Stimulated activated naive CD8-positive, alpha-beta T cell treated with anti-CD3 and anti-CD28 coated beads, Interleukin-15, Interleukin-2, amounts not matched to agents 100 ng/mL and 50 ng/mL, for 24 hours (primary cell): ENCODE results near the gene PNPO.
"Not testable (repeated sequence)": the region's sequence is repeated elsewhere in the genome, so short reads cannot be mapped to it uniquely, and the experiment has no call there.

Experiments used
- H3K27ac Mint-ChIP-seq: one replicate; pipeline ENCODE4 v1.8.0; 2021; ENCODE audit warnings: mild to moderate bottlenecking, mixed read lengths
- H3K27me3 Mint-ChIP-seq: one replicate; pipeline ENCODE4 v1.8.0; 2021; ENCODE audit warnings: mixed read lengths
- H3K36me3 Mint-ChIP-seq: one replicate; pipeline ENCODE4 v1.8.0; 2021; ENCODE audit warnings: low read depth, mixed read lengths
- H3K4me1 Mint-ChIP-seq: one replicate; pipeline ENCODE4 v1.8.0; 2021; ENCODE audit warnings: low read depth, mixed read lengths
- H3K4me3 Mint-ChIP-seq: one replicate; pipeline ENCODE4 v1.8.0; 2021; ENCODE audit warnings: mild to moderate bottlenecking, mixed read lengths
- H3K9me3 Mint-ChIP-seq: one replicate; pipeline ENCODE4 v1.8.0; 2021; ENCODE audit warnings: mixed read lengths

PNPO gene

GRCh38 chr17:47934856-47935255 lies 6.5 kb upstream of the PNPO start:
- no peak overlapping the region for H3K27ac Mint-ChIP-seq
- no peaks in the 10 kb centered on the region for H3K9me3 Mint-ChIP-seq
- H3K36me3 Mint-ChIP-seq: no peaks in the 10 kb centered on the region
- no peaks in the 10 kb centered on the region for H3K27me3 Mint-ChIP-seq
- no peak overlapping the region for H3K4me3 Mint-ChIP-seq
- H3K4me1 Mint-ChIP-seq: peaks cover 15% of the 10 kb centered on the region

GRCh38 chr17:47935468-47935867 lies 5.9 kb upstream of the PNPO start:
- H3K4me1 Mint-ChIP-seq: peaks cover 21% of the 10 kb centered on the region

GRCh38 chr17:47935961-47936360 lies 5.4 kb upstream of the PNPO start:
- peaks cover 26% of the 10 kb centered on the region for H3K4me1 Mint-ChIP-seq
- no peaks in the 10 kb centered on the region for H3K27me3 Mint-ChIP-seq
- H3K36me3 Mint-ChIP-seq: peaks cover 3% of the 10 kb centered on the region
- H3K4me3 Mint-ChIP-seq: no peak overlapping the region
- H3K9me3 Mint-ChIP-seq: peaks cover 3% of the 10 kb centered on the region
- H3K27ac Mint-ChIP-seq: no peak overlapping the region

More at GRCh38 chr17:47935468-47935867, 5.9 kb upstream of the PNPO start:
- not testable (repeated sequence) for H3K4me3 Mint-ChIP-seq, H3K27ac Mint-ChIP-seq, H3K36me3 Mint-ChIP-seq, H3K27me3 Mint-ChIP-seq, H3K9me3 Mint-ChIP-seq

- peaks cover 5% of the 10 kb centered on the region for H3K9me3 Mint-ChIP-seq
- H3K27ac Mint-ChIP-seq: no peak overlapping the region
- peaks cover 45% of the 10 kb centered on the region for H3K4me1 Mint-ChIP-seq
- H3K4me3 Mint-ChIP-seq: no peak overlapping the region
- peaks cover 8% of the 10 kb centered on the region for H3K36me3 Mint-ChIP-seq
- no peaks in the 10 kb centered on the region for H3K27me3 Mint-ChIP-seq
Observed at GRCh38 chr17:47937941-47938340, 3.4 kb upstream of the PNPO start.

GRCh38 chr17:47942096-47942510 lies 732 bp downstream of the PNPO start:
- Mint-ChIP-seq H3K9me3 (peaks cover 5% of the 10 kb centered on the region), H3K27me3 (no peaks in the 10 kb centered on the region), H3K36me3 (peaks cover 16% of the 10 kb centered on the region), H3K4me3 (peak overlapping the region; percentile 90), H3K4me1 (peaks cover 76% of the 10 kb centered on the region), H3K27ac (peak overlapping the region; percentile 96)

GRCh38 chr17:47942568-47942967 lies 1.2 kb downstream of the PNPO start:
- H3K4me3 Mint-ChIP-seq: peak overlapping the region; percentile 90
- H3K4me1 Mint-ChIP-seq: peaks cover 78% of the 10 kb centered on the region
- H3K9me3 Mint-ChIP-seq: peaks cover 5% of the 10 kb centered on the region
- peak overlapping the region; percentile 96 for H3K27ac Mint-ChIP-seq
- peaks cover 16% of the 10 kb centered on the region for H3K36me3 Mint-ChIP-seq
- H3K27me3 Mint-ChIP-seq: no peaks in the 10 kb centered on the region

GRCh38 chr17:47945080-47945479 lies 3.7 kb downstream of the PNPO start:
- peaks cover 5% of the 10 kb centered on the region for H3K9me3 Mint-ChIP-seq
- H3K27ac Mint-ChIP-seq: peak overlapping the region; percentile 54
- H3K36me3 Mint-ChIP-seq: peaks cover 26% of the 10 kb centered on the region
- peak overlapping the region; percentile 17 for H3K4me3 Mint-ChIP-seq
- H3K27me3 Mint-ChIP-seq: no peaks in the 10 kb centered on the region
- H3K4me1 Mint-ChIP-seq: peaks cover 79% of the 10 kb centered on the region

- Mint-ChIP-seq H3K36me3 (peaks cover 25% of the 10 kb centered on the region), H3K9me3 (peaks cover 4% of the 10 kb centered on the region), H3K4me1 (peaks cover 73% of the 10 kb centered on the region), H3K27ac (peak overlapping the region; percentile 17), H3K4me3 (peak overlapping the region; percentile 17), H3K27me3 (no peaks in the 10 kb centered on the region)
Observed at GRCh38 chr17:47945529-47946508, 4.4 kb downstream of the PNPO start.

- Mint-ChIP-seq H3K36me3 (peaks cover 19% of the 10 kb centered on the region), H3K4me1 (peaks cover 66% of the 10 kb centered on the region), H3K27ac (no peak overlapping the region), H3K9me3 (no peaks in the 10 kb centered on the region), H3K4me3 (no peak overlapping the region), H3K27me3 (no peaks in the 10 kb centered on the region)
Observed at GRCh38 chr17:47946516-47946915, 5.1 kb downstream of the PNPO start.

GRCh38 chr17:47946929-47947397 lies 5.6 kb downstream of the PNPO start:
- no peaks in the 10 kb centered on the region for H3K27me3 Mint-ChIP-seq
- H3K4me3 Mint-ChIP-seq: no peak overlapping the region
- H3K27ac Mint-ChIP-seq: no peak overlapping the region
- H3K9me3 Mint-ChIP-seq: no peaks in the 10 kb centered on the region
- peaks cover 63% of the 10 kb centered on the region for H3K4me1 Mint-ChIP-seq
- H3K36me3 Mint-ChIP-seq: peaks cover 19% of the 10 kb centered on the region

GRCh38 chr17:47948706-47949196 lies 7.4 kb downstream of the PNPO start:
- Mint-ChIP-seq H3K27me3 (no peaks in the 10 kb centered on the region), H3K4me3 (no peak overlapping the region), H3K9me3 (no peaks in the 10 kb centered on the region), H3K27ac (no peak overlapping the region), H3K36me3 (peaks cover 19% of the 10 kb centered on the region), H3K4me1 (peaks cover 46% of the 10 kb centered on the region)

- peaks cover 19% of the 10 kb centered on the region for H3K36me3 Mint-ChIP-seq
- peaks cover 44% of the 10 kb centered on the region for H3K4me1 Mint-ChIP-seq
- peak overlapping the region; percentile 69 for H3K27ac Mint-ChIP-seq
- no peak overlapping the region for H3K4me3 Mint-ChIP-seq
- H3K9me3 Mint-ChIP-seq: no peaks in the 10 kb centered on the region
- H3K27me3 Mint-ChIP-seq: no peaks in the 10 kb centered on the region
Observed at GRCh38 chr17:47949197-47949759, 7.9 kb downstream of the PNPO start.

GRCh38 chr17:47949946-47950345 lies 8.6 kb downstream of the PNPO start:
- Mint-ChIP-seq H3K27ac (no peak overlapping the region), H3K9me3 (no peaks in the 10 kb centered on the region), H3K36me3 (peaks cover 15% of the 10 kb centered on the region), H3K27me3 (no peaks in the 10 kb centered on the region), H3K4me1 (peaks cover 37% of the 10 kb centered on the region), H3K4me3 (no peak overlapping the region)

GRCh38 chr17:47950448-47950847 lies 9.1 kb downstream of the PNPO start:
- no peaks in the 10 kb centered on the region for H3K9me3 Mint-ChIP-seq
- no peak overlapping the region for H3K4me3 Mint-ChIP-seq
- H3K4me1 Mint-ChIP-seq: peaks cover 32% of the 10 kb centered on the region
- H3K27ac Mint-ChIP-seq: no peak overlapping the region
- H3K27me3 Mint-ChIP-seq: no peaks in the 10 kb centered on the region
- peaks cover 10% of the 10 kb centered on the region for H3K36me3 Mint-ChIP-seq
